H1 (cell line): ENCODE data around the gene ZNF532. TPM values are rescaled to one million over a fixed set of nuclear protein-coding genes. Genes with fewer than 3 reads are reported as not detected.
A peak's percentile ranks its signal among the peaks of the same experiment; 100 is the strongest.

Experiments used
- CTCF ChIA-PET: fragments of 300-600 bp; sonication (Branson Sonifier 250); formaldehyde crosslinking; loops from one replicate; lab custom pipeline; 2021; ENCODE audit not compliant: partially characterized antibody; lab: Charles Lee
- POLR2A ChIA-PET: fragments of 300-600 bp; sonication (Branson Sonifier 250); formaldehyde crosslinking; loops from one replicate; lab custom pipeline; 2021; ENCODE audit warnings: inconsistent platforms; ENCODE audit not compliant: partially characterized antibody; lab: Charles Lee
- DNase-seq, 2 experiments: peaks; one replicate each; pipeline versions ENCODE4 v3.0.0 to v3.0.0-alpha.2; 2010 to 2022; ENCODE audit warnings: low spot score in 2 of 2, low read depth in 1 of 2, mixed read lengths in 1 of 2
- FAIRE-seq: peaks from 2 replicates; lab custom pipeline; 2011; peaks lifted over from hg19 to GRCh38; lab: Jason Lieb, UNC
- H2AFZ ChIP-seq: 2 replicates; pipeline ENCODE4 v1.8.1; 2012; ENCODE audit warnings: low read length, inconsistent platforms
- H2AK5ac ChIP-seq: 2 replicates; pipeline ENCODE4 v1.6.1; 2013; ENCODE audit warnings: low read depth, low read length
- H2BK120ac ChIP-seq: replicated peaks from 2 replicates; pipeline ENCODE3; 2013; ENCODE audit warnings: low read depth, low read length, inconsistent platforms
- H2BK12ac ChIP-seq: 2 replicates; pipeline ENCODE4 v1.6.1; 2013; ENCODE audit warnings: low read depth, low read length
- H2BK15ac ChIP-seq: 2 replicates; pipeline ENCODE4 v1.6.1; 2013; ENCODE audit warnings: low read length
- H2BK20ac ChIP-seq: 2 replicates; pipeline ENCODE4 v1.6.1; 2013; ENCODE audit warnings: low read length
- H2BK5ac ChIP-seq: 2 replicates; pipeline ENCODE4 v1.6.1; 2013; ENCODE audit warnings: low read depth, low read length
- H3K14ac ChIP-seq: 2 replicates; pipeline ENCODE4 v1.6.1; 2013; ENCODE audit warnings: inconsistent platforms; ENCODE audit not compliant: insufficient read length
- H3K18ac ChIP-seq: 2 replicates; pipeline ENCODE4 v1.6.1; 2013; ENCODE audit warnings: low read length; ENCODE audit errors: extremely low read depth
- H3K23ac ChIP-seq: 2 replicates; pipeline ENCODE4 v1.6.1; 2013; ENCODE audit warnings: inconsistent platforms; ENCODE audit not compliant: insufficient read length
- H3K23me2 ChIP-seq: 2 replicates; pipeline ENCODE4 v1.6.1; 2013; ENCODE audit warnings: low read depth, low read length
- H3K27ac ChIP-seq: 2 replicates; pipeline ENCODE4 v1.6.1; 2011; ENCODE audit warnings: low read depth, low read length, inconsistent platforms
- H3K27me3 ChIP-seq, 4 experiments: replicated peaks in 1 of 4; 1 replicate in 1 of 4; 2 replicates in 3 of 4; pipeline versions ENCODE4 v1.6.1 to v1.8.1; 2011 to 2013; ENCODE audit warnings: low read length in 3 of 4, mild to moderate bottlenecking in 3 of 4, inconsistent platforms in 2 of 4, mixed read lengths in 2 of 4, moderate library complexity in 1 of 4; ENCODE audit not compliant: control insufficient read depth in 3 of 4, insufficient read depth in 3 of 4; ENCODE audit errors: extremely low read depth in 1 of 4
- H3K36me3 ChIP-seq, 4 experiments: 2 replicates each; pipeline versions ENCODE4 v1.6.1 to v1.8.1; 2011 to 2013; ENCODE audit warnings: mild to moderate bottlenecking in 4 of 4, low read length in 3 of 4, moderate library complexity in 2 of 4, control low read depth in 1 of 4, inconsistent platforms in 1 of 4; ENCODE audit not compliant: insufficient read depth in 4 of 4, control insufficient read depth in 2 of 4
- H3K4ac ChIP-seq: replicated peaks from 2 replicates; pipeline ENCODE3; 2013; ENCODE audit warnings: low read length, low read depth, mixed read lengths, inconsistent platforms; ENCODE audit not compliant: insufficient read length
- H3K4me1 ChIP-seq, 4 experiments: replicated peaks in 1 of 4; 1 replicate in 1 of 4; 2 replicates in 3 of 4; pipeline versions ENCODE4 v1.6.1 to v1.8.1; 2011 to 2013; ENCODE audit warnings: low read length in 3 of 4, inconsistent platforms in 2 of 4, mixed read lengths in 1 of 4; ENCODE audit not compliant: insufficient read depth in 4 of 4, control insufficient read depth in 3 of 4
- H3K4me2 ChIP-seq, 2 experiments: 2 replicates each; pipeline versions ENCODE4 v1.6.1 to v1.8.1; 2011 to 2013; ENCODE audit warnings: low read depth in 2 of 2, low read length in 2 of 2, control low read depth in 1 of 2, inconsistent platforms in 1 of 2, mild to moderate bottlenecking in 1 of 2; ENCODE audit not compliant: insufficient read depth in 1 of 2
- H3K4me3 ChIP-seq, 4 experiments: fragments of 200-600, 300-600 bp in 1 of 4; sonication (generic), shearing (Covaris generic), sonication (Bioruptor Twin) in 1 of 4; 2 replicates each; pipeline versions ENCODE4 v1.5.1 to v1.8.1; 2011 to 2016; ENCODE audit warnings: low read length in 4 of 4, low read depth in 3 of 4, control low read depth in 2 of 4, inconsistent platforms in 2 of 4, mild to moderate bottlenecking in 2 of 4, mixed read lengths in 1 of 4, moderate library complexity in 1 of 4; ENCODE audit not compliant: insufficient read depth in 2 of 4; ENCODE audit errors: extremely low read depth in 1 of 4
- H3K56ac ChIP-seq: replicated peaks from 2 replicates; pipeline ENCODE3; 2013; ENCODE audit warnings: low read depth, mild to moderate bottlenecking, mixed read lengths, low read length, inconsistent platforms; ENCODE audit not compliant: insufficient read length
- H3K79me1 ChIP-seq: 2 replicates; pipeline ENCODE4 v1.6.1; 2013; ENCODE audit warnings: low read depth, low read length, control low read depth
- H3K79me2 ChIP-seq, 2 experiments: 2 replicates each; pipeline versions ENCODE4 v1.6.1 to v1.8.1; 2012 to 2013; ENCODE audit warnings: low read length in 2 of 2, mild to moderate bottlenecking in 2 of 2, inconsistent platforms in 1 of 2; ENCODE audit not compliant: insufficient read depth in 2 of 2, control insufficient read depth in 1 of 2
- H3K9ac ChIP-seq, 4 experiments: replicated peaks in 1 of 4; 1 replicate in 1 of 4; 2 replicates in 3 of 4; pipeline versions ENCODE4 v1.6.1 to v1.8.1; 2011 to 2013; ENCODE audit warnings: low read depth in 3 of 4, low read length in 3 of 4, control low read depth in 2 of 4, mild to moderate bottlenecking in 2 of 4, moderate library complexity in 2 of 4, inconsistent platforms in 1 of 4; ENCODE audit errors: extremely low read depth in 1 of 4
- H3K9me3 ChIP-seq, 2 experiments: 2 replicates each; pipeline versions ENCODE4 v1.6.1 to v1.8.1; 2012 to 2013; ENCODE audit warnings: mild to moderate bottlenecking in 2 of 2, moderate library complexity in 2 of 2, control low read depth in 1 of 2, inconsistent platforms in 1 of 2, low read depth in 1 of 2, low read length in 1 of 2, mixed read lengths in 1 of 2; ENCODE audit not compliant: insufficient read depth in 2 of 2
- H4K20me1 ChIP-seq, 2 experiments: replicated peaks in 1 of 2; 2 replicates each; pipeline versions ENCODE3 to v1.8.1; 2011 to 2013; ENCODE audit warnings: inconsistent platforms in 2 of 2, low read length in 2 of 2, mild to moderate bottlenecking in 1 of 2; ENCODE audit not compliant: insufficient read depth in 2 of 2, control insufficient read depth in 1 of 2
- H4K5ac ChIP-seq: 2 replicates; pipeline ENCODE4 v1.6.1; 2013; ENCODE audit warnings: low read length, low read depth, mixed read lengths, inconsistent platforms; ENCODE audit not compliant: insufficient read length
- H4K8ac ChIP-seq: 2 replicates; pipeline ENCODE4 v1.8.0; 2013; ENCODE audit warnings: mild to moderate bottlenecking, moderate library complexity, low read length, inconsistent platforms; ENCODE audit not compliant: insufficient read depth; ENCODE audit errors: extremely low read depth
- H4K91ac ChIP-seq: replicated peaks from 2 replicates; pipeline ENCODE3; 2013; ENCODE audit warnings: low read length, mixed read lengths, inconsistent platforms; ENCODE audit not compliant: insufficient read length
- CEBPB ChIP-seq: IDR thresholded peaks from 2 replicates; pipeline ENCODE4 v1.6.1; 2012; ENCODE audit warnings: low read depth, low read length
- EGR1 ChIP-seq: IDR thresholded peaks from 2 replicates; pipeline ENCODE4 v1.6.1; 2011; ENCODE audit warnings: low read depth, low read length, borderline replicate concordance
- NRF1 ChIP-seq: IDR thresholded peaks from 2 replicates; pipeline ENCODE4 v1.6.1; 2011; ENCODE audit warnings: mild to moderate bottlenecking, low read depth, low read length, improper control_type of control experiment
- RAD21 ChIP-seq, 2 experiments: IDR thresholded peaks in 1 of 2; conservative IDR thresholded peaks in 1 of 2; 2 replicates each; pipeline ENCODE4 v1.6.1; 2011; ENCODE audit warnings: low read depth in 2 of 2, low read length in 2 of 2, improper control_type of control experiment in 1 of 2, inconsistent platforms in 1 of 2, mild to moderate bottlenecking in 1 of 2, moderate library complexity in 1 of 2
- SP1 ChIP-seq: IDR thresholded peaks from 2 replicates; pipeline ENCODE4 v1.6.1; 2011; ENCODE audit warnings: low read depth, low read length
- TAF1 ChIP-seq: IDR thresholded peaks from 2 replicates; pipeline ENCODE4 v1.6.1; 2011; ENCODE audit warnings: mild to moderate bottlenecking, low read depth, low read length
- WGBS, 2 experiments: shearing (Covaris generic) in 1 of 2; methylation state at CpG; one replicate each; pipeline versions ENCODE4 v1.1.6 to v1.1.7; 2013 to 2015; ENCODE audit warnings: low lambda C conversion rate in 2 of 2, mixed read lengths in 2 of 2, inconsistent platforms in 1 of 2, low coverage in 1 of 2, missing lambda C conversion rate in 1 of 2; ENCODE audit not compliant: insufficient replicate concordance in 2 of 2, insufficient coverage in 1 of 2, insufficient read length in 1 of 2; ENCODE audit errors: extremely low coverage in 1 of 2, missing lambda C conversion rate in 1 of 2; 5-methylcytosine and 5-hydroxymethylcytosine counted together
- polyA plus RNA-seq, 7 experiments: library from polyadenylated mRNA; depleted of rRNA in 3 of 7; stranded (reverse) in 5 of 7; unstranded in 2 of 7; fragments of >200 nt in 5 of 7; fragments of 200-250 nt in 2 of 7; gene quantifications; 1 replicate in 5 of 7; 2 replicates in 1 of 7; 4 replicates in 1 of 7; pipeline versions ENCODE4 v1.2.1 to v1.2.3, GENCODE V29; 2011 to 2013; ENCODE audit warnings: missing spikeins in 2 of 7, mixed read lengths in 2 of 7
- total RNA-seq: library from RNA; stranded (reverse); fragmentation: NEBNext Ultra II Directional; extraction: Animal tissue kit (Norgen Biotek cat#: 25700); gene quantifications from 2 replicates; pipeline ENCODE4 v1.2.1, GENCODE V29; 2021

Gene ZNF532
- total and polyA plus RNA-seq, 2 of the 8 experiments (the other 6 are each of a cell fraction or from before 2014, with no cell fraction given), result 143 to 240 TPM

GRCh38 chr18:58828399-58829121 lies 36.1 kb upstream of the ZNF532 start:
- Histone ChIP-seq H3K4me3 (no peak overlapping the region), H2AFZ (no peak overlapping the region), H3K36me3 (0 out of 8 replicates have a peak, but pooled peaks cover 0 to 4% (median 0%) of the 10 kb centered on the region in 4 experiments), H4K91ac (no peak overlapping the region), H2BK15ac (peak overlapping the region; percentile 40; the same call in 1 of the 2 replicates), H3K79me1 (no peaks in the 10 kb centered on the region), H3K4me1 (peaks cover 2 to 4% (median 3%) of the 10 kb centered on the region in 4 experiments; a peak in 4 of 7 replicates), H3K23ac (no peak overlapping the region), H2BK20ac (peak overlapping the region; percentile 89; the same call in 1 of the 2 replicates), H3K27ac (no peak overlapping the region), H4K8ac (no peak overlapping the region), H4K5ac (no peak overlapping the region), H3K79me2 (no peaks in the 10 kb centered on the region), H4K20me1 (no peaks in the 10 kb centered on the region), H3K9me3 (peaks cover 0 to 9% of the 10 kb centered on the region in 2 experiments; a peak in 3 of 4 replicates), H2AK5ac (no peak overlapping the region), H2BK5ac (no peak overlapping the region), H3K14ac (no peak overlapping the region), H3K27me3 (no peaks in the 10 kb centered on the region), H2BK120ac (no peak overlapping the region), H3K4me2 (no peak overlapping the region), H2BK12ac (peak overlapping the region; percentile 29; the same call in 1 of the 2 replicates), H3K56ac (no peak overlapping the region), H3K23me2 (no peaks in the 10 kb centered on the region), H3K18ac (no peak overlapping the region), H3K4ac (no peak overlapping the region), H3K9ac (no peak overlapping the region)
- CTCF ChIA-PET, result interaction anchor here (0.6 to 1.7 kb wide), 9 partner anchors 10 to 536 kb away, joined by 3 to 6 read pairs (median 3); no protein-coding TSS in a partner anchor
- POLR2A ChIA-PET, result interaction anchor here (0.6 to 2.1 kb wide), 4 partner anchors 36 to 283 kb away, joined by 3 to 10 read pairs (median 6); partner anchors contain the start of gene ZNF532
- FAIRE-seq (no peak), DNase-seq (no peak)
- 93% methylated on average over 12 of the region's 12 CpGs; no CpG with 5 or more reads in 1 of the 2 experiments for WGBS, 2 experiments
- TF ChIP-seq SP1 (no peak), TAF1 (no peak), NRF1 (no peak), RAD21 (IDR thresholded peaks at IDR 0.05 in 1 of 2, conservative IDR thresholded peaks at IDR 0.05 in 1 of 2; ENCODE audit: low read depth in 2 of 2, low read length in 2 of 2) (no peak), CEBPB (no peak), EGR1 (no peak)
